ENCODE measurements around the gene JAG2. TPM values are rescaled to one million over a fixed set of nuclear protein-coding genes. Genes with fewer than 3 reads are reported as not detected.

JAG2 gene
- total RNA-seq, 1 experiment from 2014 or later: 85.9 TPM

DNA sequence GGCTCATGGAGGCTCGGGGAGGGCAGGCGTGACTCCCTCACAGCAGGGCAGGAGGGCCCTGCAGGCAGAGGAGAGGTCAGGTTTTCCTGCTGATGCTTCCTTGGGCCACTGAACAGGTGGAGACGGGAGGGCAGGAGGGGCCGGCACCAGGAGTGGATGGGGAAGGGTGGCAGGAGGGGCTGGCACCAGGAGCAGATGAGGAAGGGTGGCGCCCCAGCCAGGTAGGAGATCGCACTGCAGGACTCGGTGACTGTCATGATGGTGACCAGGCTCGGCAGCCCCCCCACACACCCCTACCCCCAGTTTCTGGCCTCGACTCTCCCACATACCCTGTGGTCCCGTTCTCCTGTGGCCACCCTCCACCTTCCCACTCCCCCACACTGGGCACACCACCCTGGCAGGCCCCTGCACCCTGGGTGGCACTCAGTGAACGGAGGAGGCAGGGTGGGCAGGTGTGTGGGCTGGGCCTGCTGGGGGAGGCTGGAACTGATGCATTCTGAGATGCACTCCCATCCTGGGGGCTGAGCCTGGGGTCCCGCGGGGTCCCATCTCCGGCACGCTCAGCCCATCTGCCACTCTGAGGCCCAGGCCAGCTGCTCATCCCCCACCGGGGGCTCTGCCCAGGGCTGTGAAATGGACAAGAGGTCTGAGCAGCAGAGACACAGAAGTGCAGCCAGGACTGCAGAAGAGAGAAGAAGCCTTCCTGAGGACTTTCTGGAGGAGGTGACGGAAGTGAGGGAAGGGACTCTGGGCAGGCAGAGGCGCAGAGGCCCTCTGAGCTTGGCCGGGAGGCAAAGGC lies 9.7 kb upstream of the JAG2 start:
- intact Hi-C loops (cut with micrococcal nuclease): no loop called here
- TF ChIP-seq ZBTB33 (IDR thresholded peaks at IDR 0.05; ENCODE audit: extremely low read depth, insufficient replicate concordance, low read length) (no peak), YY1 (IDR thresholded peaks at IDR 0.05; ENCODE audit: extremely low read depth, insufficient replicate concordance, low read depth, low read length) (no peak), ZNF274 (IDR thresholded peaks at IDR 0.05; ENCODE audit: low read depth, low read length) (no peak)
- TF ChIP-seq, protein P1, sequence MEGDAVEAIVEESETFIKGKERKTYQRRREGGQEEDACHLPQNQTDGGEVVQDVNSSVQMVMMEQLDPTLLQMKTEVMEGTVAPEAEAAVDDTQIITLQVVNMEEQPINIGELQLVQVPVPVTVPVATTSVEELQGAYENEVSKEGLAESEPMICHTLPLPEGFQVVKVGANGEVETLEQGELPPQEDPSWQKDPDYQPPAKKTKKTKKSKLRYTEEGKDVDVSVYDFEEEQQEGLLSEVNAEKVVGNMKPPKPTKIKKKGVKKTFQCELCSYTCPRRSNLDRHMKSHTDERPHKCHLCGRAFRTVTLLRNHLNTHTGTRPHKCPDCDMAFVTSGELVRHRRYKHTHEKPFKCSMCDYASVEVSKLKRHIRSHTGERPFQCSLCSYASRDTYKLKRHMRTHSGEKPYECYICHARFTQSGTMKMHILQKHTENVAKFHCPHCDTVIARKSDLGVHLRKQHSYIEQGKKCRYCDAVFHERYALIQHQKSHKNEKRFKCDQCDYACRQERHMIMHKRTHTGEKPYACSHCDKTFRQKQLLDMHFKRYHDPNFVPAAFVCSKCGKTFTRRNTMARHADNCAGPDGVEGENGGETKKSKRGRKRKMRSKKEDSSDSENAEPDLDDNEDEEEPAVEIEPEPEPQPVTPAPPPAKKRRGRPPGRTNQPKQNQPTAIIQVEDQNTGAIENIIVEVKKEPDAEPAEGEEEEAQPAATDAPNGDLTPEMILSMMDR (IDR thresholded peaks at IDR 0.05 in 2 of 3, conservative IDR thresholded peaks at IDR 0.05 in 1 of 3; ENCODE audit: borderline replicate concordance in 1 of 3, insufficient read depth in 1 of 3, low read depth in 2 of 3, low read length in 2 of 3): peak in 1 of 3 experiments; percentile 17; a peak in 1 of 6 replicates
- TF ChIP-seq, protein P2, sequence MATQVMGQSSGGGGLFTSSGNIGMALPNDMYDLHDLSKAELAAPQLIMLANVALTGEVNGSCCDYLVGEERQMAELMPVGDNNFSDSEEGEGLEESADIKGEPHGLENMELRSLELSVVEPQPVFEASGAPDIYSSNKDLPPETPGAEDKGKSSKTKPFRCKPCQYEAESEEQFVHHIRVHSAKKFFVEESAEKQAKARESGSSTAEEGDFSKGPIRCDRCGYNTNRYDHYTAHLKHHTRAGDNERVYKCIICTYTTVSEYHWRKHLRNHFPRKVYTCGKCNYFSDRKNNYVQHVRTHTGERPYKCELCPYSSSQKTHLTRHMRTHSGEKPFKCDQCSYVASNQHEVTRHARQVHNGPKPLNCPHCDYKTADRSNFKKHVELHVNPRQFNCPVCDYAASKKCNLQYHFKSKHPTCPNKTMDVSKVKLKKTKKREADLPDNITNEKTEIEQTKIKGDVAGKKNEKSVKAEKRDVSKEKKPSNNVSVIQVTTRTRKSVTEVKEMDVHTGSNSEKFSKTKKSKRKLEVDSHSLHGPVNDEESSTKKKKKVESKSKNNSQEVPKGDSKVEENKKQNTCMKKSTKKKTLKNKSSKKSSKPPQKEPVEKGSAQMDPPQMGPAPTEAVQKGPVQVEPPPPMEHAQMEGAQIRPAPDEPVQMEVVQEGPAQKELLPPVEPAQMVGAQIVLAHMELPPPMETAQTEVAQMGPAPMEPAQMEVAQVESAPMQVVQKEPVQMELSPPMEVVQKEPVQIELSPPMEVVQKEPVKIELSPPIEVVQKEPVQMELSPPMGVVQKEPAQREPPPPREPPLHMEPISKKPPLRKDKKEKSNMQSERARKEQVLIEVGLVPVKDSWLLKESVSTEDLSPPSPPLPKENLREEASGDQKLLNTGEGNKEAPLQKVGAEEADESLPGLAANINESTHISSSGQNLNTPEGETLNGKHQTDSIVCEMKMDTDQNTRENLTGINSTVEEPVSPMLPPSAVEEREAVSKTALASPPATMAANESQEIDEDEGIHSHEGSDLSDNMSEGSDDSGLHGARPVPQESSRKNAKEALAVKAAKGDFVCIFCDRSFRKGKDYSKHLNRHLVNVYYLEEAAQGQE (IDR thresholded peaks at IDR 0.05; ENCODE audit: low read depth): no peak
- no peaks in the 10 kb centered on the region for H3K9me3 ChIP-seq (ENCODE audit: control insufficient read depth in 1 of 2, insufficient read depth in 1 of 2, low read depth in 1 of 2, low read length in 2 of 2)
- no peak overlapping the region for H3K27ac ChIP-seq (ENCODE audit: low read depth, low read length)
- no peak overlapping the region for H2AFZ ChIP-seq (ENCODE audit: low read depth, low read length, poor library complexity, severe bottlenecking)
- CTCF ChIA-PET: no interaction called here
- H3K4me2 ChIP-seq (ENCODE audit: low read length): no peak overlapping the region
- no peaks in the 10 kb centered on the region for H3K9me2 ChIP-seq (ENCODE audit: insufficient read depth)
- no peak overlapping the region for H3K9ac ChIP-seq (ENCODE audit: low read length)
- DNase-seq (ENCODE audit: low read depth, low spot score) (no peak), ATAC-seq (no peak)
- RAD21 ChIA-PET (ENCODE audit: low non-redundant PET in 1 of 2, low total read pairs in 2 of 2, uncharacterized antibody in 2 of 2, unreplicated experiment in 2 of 2): no interaction called here
- POLR2A ChIA-PET: no interaction called here
- no peaks in the 10 kb centered on the region for H3K27me3 ChIP-seq (ENCODE audit: insufficient read depth, low read length)
- no peaks in the 10 kb centered on the region for H3K36me3 ChIP-seq (ENCODE audit: control insufficient read depth in 1 of 2, insufficient read depth in 2 of 2, low read length in 2 of 2)
- H3K79me2 ChIP-seq (ENCODE audit: insufficient read depth, low read length): no peaks in the 10 kb centered on the region
- H4K20me1 ChIP-seq (ENCODE audit: insufficient read depth): no peaks in the 10 kb centered on the region
- H3K4me1 ChIP-seq (ENCODE audit: control insufficient read depth in 1 of 2, insufficient read depth in 2 of 2, low read length in 2 of 2): peaks cover 16 to 38% of the 10 kb centered on the region in 2 experiments
- no TSS peak for BruUV-seq (replicated peaks)
- H3K4me3 ChIP-seq (replicated peaks in 1 of 2; ENCODE audit: low read depth in 1 of 2, low read length in 2 of 2): no peak overlapping the region
